SK-N-MC (cell line): ENCODE measurements around the gene DTNBP1.

ENCODE experiments used
- DNase-seq: peaks from one replicate; pipeline ENCODE4 v3.0.0-alpha.2; 2011; ENCODE audit warnings: low read depth, low spot score
- H3K27ac ChIP-seq: fragments of 200-600 bp; sonication (generic); 2 replicates; pipeline ENCODE4 v1.5.1; 2016; ENCODE audit warnings: mixed run types
- H3K36me3 ChIP-seq: fragments of 200-600 bp; sonication (generic); 2 replicates; pipeline ENCODE4 v1.6.1; 2017; ENCODE audit warnings: antibody characterized with exemption, low read length, mixed read lengths; ENCODE audit not compliant: insufficient read depth
- H3K4me3 ChIP-seq: fragments of 200-600 bp; sonication (generic); 2 replicates; pipeline ENCODE4 v1.5.1; 2016
- H3K9ac ChIP-seq: fragments of 200-600 bp; sonication (generic); 2 replicates; pipeline ENCODE4 v1.8.0; 2017; ENCODE audit warnings: mixed run types, mixed read lengths; ENCODE audit not compliant: insufficient read length
- H3K9me3 ChIP-seq: fragments of 200-600 bp; sonication (generic); 2 replicates; pipeline ENCODE4 v1.6.1; 2017; ENCODE audit warnings: low read depth, mild to moderate bottlenecking, antibody characterized with exemption, low read length, moderate library complexity, mixed read lengths
- EZH2 ChIP-seq: fragments of 200-600 bp; sonication (generic); IDR thresholded peaks from one replicate; pipeline ENCODE4 v1.6.1; 2017; ENCODE audit warnings: antibody characterized with exemption
- FOXP2 ChIP-seq: optimal IDR thresholded peaks from 2 replicates; pipeline ENCODE3; 2011; ENCODE audit warnings: mild to moderate bottlenecking, moderate library complexity; ENCODE audit not compliant: insufficient read depth; ENCODE audit errors: extremely low read length, control extremely low read depth
- POLR2AphosphoS5 ChIP-seq: IDR thresholded peaks from 2 replicates; pipeline ENCODE4 v1.6.1; 2012; ENCODE audit warnings: mild to moderate bottlenecking, low read depth, low read length, borderline replicate concordance

Gene DTNBP1

GRCh38 chr6:15626160-15626559 lies 36.7 kb downstream of the DTNBP1 start:
- H3K4me3 ChIP-seq: peak overlapping the region; percentile 70
- no peaks in the 10 kb centered on the region for H3K9me3 ChIP-seq
- H3K36me3 ChIP-seq: peaks cover 3% of the 10 kb centered on the region; the same call in 1 of the 2 replicates
- TF ChIP-seq POLR2AphosphoS5: no peak
- no peak for TF ChIP-seq EZH2
- TF ChIP-seq FOXP2: no peak
- peak overlapping the region; percentile 7 for H3K27ac ChIP-seq
- DNase-seq: no peak
- H3K9ac ChIP-seq: peak overlapping the region; percentile 58

DNA sequence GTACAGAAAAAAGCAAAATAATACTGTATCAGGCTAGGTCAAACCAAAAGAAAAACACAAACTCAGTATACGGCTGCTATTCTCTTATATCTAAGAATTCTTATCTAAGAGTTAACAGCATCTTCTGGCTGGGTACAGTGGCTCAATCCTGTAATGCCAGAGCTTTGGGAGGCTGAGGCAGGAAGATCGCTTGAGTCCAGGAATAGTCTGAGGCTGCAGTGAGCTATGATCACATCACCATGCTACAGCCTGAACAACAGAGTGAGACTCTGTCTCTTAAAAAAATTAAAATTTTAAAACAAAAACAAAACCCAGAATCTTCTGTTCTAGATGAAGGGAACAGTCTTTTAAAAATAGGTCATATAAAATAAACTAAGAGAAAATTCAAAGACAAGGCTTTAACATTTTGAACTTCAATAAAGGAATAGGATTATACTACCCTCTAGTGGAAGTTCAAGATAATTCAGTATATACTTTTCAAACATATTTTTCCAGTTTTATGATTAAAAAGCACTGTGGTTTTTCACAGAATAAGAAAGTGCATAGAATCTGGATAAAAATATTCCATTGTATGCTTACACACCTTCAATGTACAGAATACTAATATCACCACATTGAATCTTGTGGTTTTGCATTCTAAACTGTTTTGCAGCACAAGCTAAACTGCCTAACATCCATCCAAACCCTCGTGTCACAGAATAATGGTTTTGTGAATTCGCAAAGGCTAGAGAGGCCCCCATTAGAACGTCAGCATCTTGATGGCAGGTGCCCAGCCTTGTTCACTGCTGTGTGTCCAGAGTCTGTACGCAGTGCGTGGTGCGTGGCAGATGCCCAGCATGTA lies 39.3 kb downstream of the DTNBP1 start:
- Histone ChIP-seq H3K27ac (peak overlapping the region; percentile 99), H3K4me3 (peak overlapping the region; percentile 62), H3K9ac (peak overlapping the region; percentile 78), H3K9me3 (no peaks in the 10 kb centered on the region; the same call in none of the 2 replicates), H3K36me3 (peaks cover 9% of the 10 kb centered on the region)
- DNase-seq: no peak
- TF ChIP-seq EZH2 (no peak), POLR2AphosphoS5 (no peak), FOXP2 (no peak)

- no peak for TF ChIP-seq EZH2
- TF ChIP-seq POLR2AphosphoS5: no peak; the same call in 1 of the 2 replicates
- no peak for TF ChIP-seq FOXP2
- peak overlapping the region; percentile 78 for H3K9ac ChIP-seq
- peaks cover 11% of the 10 kb centered on the region for H3K36me3 ChIP-seq
- peak overlapping the region; percentile 99 for H3K27ac ChIP-seq
- peak; percentile 93 for DNase-seq
- H3K4me3 ChIP-seq: peak overlapping the region; percentile 62
- H3K9me3 ChIP-seq: no peaks in the 10 kb centered on the region; the same call in none of the 2 replicates
Measured at GRCh38 chr6:15622045-15622740, 40.6 kb downstream of the DTNBP1 start.

GRCh38 chr6:15621203-15622044 lies 41.4 kb downstream of the DTNBP1 start:
- DNase-seq: no peak
- no peak for TF ChIP-seq FOXP2
- TF ChIP-seq POLR2AphosphoS5: no peak
- no peak for TF ChIP-seq EZH2
- H3K4me3 ChIP-seq: peak overlapping the region; percentile 62
- peak overlapping the region; percentile 78 for H3K9ac ChIP-seq
- H3K9me3 ChIP-seq: no peaks in the 10 kb centered on the region; the same call in none of the 2 replicates
- peak overlapping the region; percentile 99 for H3K27ac ChIP-seq
- H3K36me3 ChIP-seq: peaks cover 8% of the 10 kb centered on the region

GRCh38 chr6:15620611-15621010 lies 42.2 kb downstream of the DTNBP1 start:
- H3K9ac ChIP-seq: peak overlapping the region; percentile 78
- TF ChIP-seq POLR2AphosphoS5: no peak
- no peak for TF ChIP-seq EZH2
- TF ChIP-seq FOXP2: no peak
- peak overlapping the region; percentile 99 for H3K27ac ChIP-seq
- H3K4me3 ChIP-seq: no peak overlapping the region
- H3K36me3 ChIP-seq: peaks cover 8% of the 10 kb centered on the region
- no peak for DNase-seq
- H3K9me3 ChIP-seq: no peaks in the 10 kb centered on the region; the same call in none of the 2 replicates

DNA sequence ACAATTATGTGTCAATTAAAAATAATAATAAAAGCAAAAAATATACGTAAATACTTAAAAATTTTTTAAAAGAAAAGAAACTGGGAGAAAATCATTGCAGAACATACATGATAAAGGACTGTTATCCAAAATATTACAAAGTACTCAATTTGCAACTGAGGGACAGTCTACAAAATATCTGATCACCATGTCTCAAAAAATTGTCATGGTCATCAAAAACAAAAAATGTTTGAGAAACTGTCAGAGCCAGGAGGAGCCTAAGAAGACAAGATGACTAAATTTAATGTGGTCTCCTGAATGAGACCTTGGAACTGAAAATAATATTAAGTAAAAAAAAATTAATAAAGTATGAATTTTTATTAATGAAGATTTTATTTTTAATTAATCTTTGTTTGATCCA lies 43.5 kb downstream of the DTNBP1 start:
- no peak for DNase-seq
- Histone ChIP-seq H3K4me3 (no peak overlapping the region), H3K36me3 (peaks cover 20% of the 10 kb centered on the region), H3K9ac (no peak overlapping the region), H3K27ac (no peak overlapping the region; the same call in 1 of the 2 replicates), H3K9me3 (no peaks in the 10 kb centered on the region; the same call in none of the 2 replicates)
- TF ChIP-seq EZH2: no peak
- no peak for TF ChIP-seq POLR2AphosphoS5
- TF ChIP-seq FOXP2: no peak

GRCh38 chr6:15618685-15619084 lies 44.1 kb downstream of the DTNBP1 start:
- peaks cover 26% of the 10 kb centered on the region for H3K36me3 ChIP-seq
- no peaks in the 10 kb centered on the region; the same call in none of the 2 replicates for H3K9me3 ChIP-seq
- H3K4me3 ChIP-seq: no peak overlapping the region
- no peak for TF ChIP-seq POLR2AphosphoS5
- no peak overlapping the region for H3K9ac ChIP-seq
- DNase-seq: no peak
- no peak overlapping the region for H3K27ac ChIP-seq

- TF ChIP-seq FOXP2: no peak
- no peak for TF ChIP-seq EZH2
- TF ChIP-seq POLR2AphosphoS5: no peak
- Histone ChIP-seq H3K9me3 (peaks cover 3% of the 10 kb centered on the region), H3K36me3 (peaks cover 38% of the 10 kb centered on the region), H3K9ac (peak overlapping the region; percentile 13), H3K4me3 (no peak overlapping the region), H3K27ac (peak overlapping the region; percentile 4; the same call in 1 of the 2 replicates)
- no peak for DNase-seq
Measured at GRCh38 chr6:15616261-15616660, 46.6 kb downstream of the DTNBP1 start.
